ENCODE results near the gene PFKL.

GRCh38 chr21:44352253-44352860 is 52.5 kb downstream of the PFKL start:
- no peak for TF ChIP-seq PHF8 (IDR thresholded peaks at IDR 0.05; ENCODE audit: borderline replicate concordance, low read depth)
- TF ChIP-seq SMC3 (IDR thresholded peaks at IDR 0.05) = no peak
- no peak for TF ChIP-seq ESRRA (IDR thresholded peaks at IDR 0.05; ENCODE audit: borderline replicate concordance, low read length)
- TF ChIP-seq CTCF (IDR thresholded peaks at IDR 0.05) = no peak
- no peak for TF ChIP-seq POLR2A (IDR thresholded peaks at IDR 0.05; ENCODE audit: low read length)
- no peak for TF ChIP-seq RNF2 (IDR thresholded peaks at IDR 0.05; ENCODE audit: borderline replicate concordance, low read depth)
- no peak for TF ChIP-seq SREBF2 (IDR thresholded peaks at IDR 0.05)
- TF ChIP-seq CEBPB (IDR thresholded peaks at IDR 0.05) = no peak
- no peak for TF ChIP-seq RAD21 (conservative IDR thresholded peaks at IDR 0.05 in 1 of 2, IDR thresholded peaks at IDR 0.05 in 1 of 2)
- no peak for TF ChIP-seq MYC (IDR thresholded peaks at IDR 0.05; ENCODE audit: borderline replicate concordance, low read length)
- no peak for TF ChIP-seq ZNF302 (CRISPR knock-in tag; IDR thresholded peaks at IDR 0.05)
- no peak for TF ChIP-seq HES2 (IDR thresholded peaks at IDR 0.05)
- TF ChIP-seq REST (IDR thresholded peaks at IDR 0.05) = no peak
- TF ChIP-seq ELK1 (IDR thresholded peaks at IDR 0.05; ENCODE audit: low read depth, low read length) = no peak
